Keratinocyte (primary cell): ENCODE results near the gene INS. TPM values are rescaled to one million over a fixed set of nuclear protein-coding genes. Genes with fewer than 3 reads are reported as not detected.
"Not testable (repeated sequence)": the region's sequence is repeated elsewhere in the genome, so short reads cannot be mapped to it uniquely, and the experiment has no call there.

ENCODE experiments used
- DNase-seq: peaks from one replicate; pipeline ENCODE4 v3.0.0-alpha.2; 2011; ENCODE audit warnings: low read depth, missing footprints, low spot score
- FAIRE-seq: peaks from 2 replicates; lab custom pipeline; 2011; peaks lifted over from hg19 to GRCh38; lab: Jason Lieb, UNC
- H2AFZ ChIP-seq: 2 replicates; pipeline ENCODE4 v1.6.0; 2012; ENCODE audit warnings: low read length, control low read depth, inconsistent platforms; ENCODE audit not compliant: control insufficient read depth
- H3K27ac ChIP-seq: 2 replicates; pipeline ENCODE4 v1.5.1; 2011; ENCODE audit warnings: low read length; ENCODE audit not compliant: control insufficient read depth, insufficient read depth
- H3K27me3 ChIP-seq: 3 replicates; pipeline ENCODE4 v1.6.0; 2011; ENCODE audit warnings: low read length; ENCODE audit not compliant: control insufficient read depth, insufficient read depth; ENCODE audit errors: extremely low read depth
- H3K36me3 ChIP-seq, 2 experiments: 2 replicates in 1 of 2; 3 replicates in 1 of 2; pipeline ENCODE4 v1.5.1; 2011; ENCODE audit warnings: low read length in 2 of 2, mild to moderate bottlenecking in 1 of 2; ENCODE audit not compliant: control insufficient read depth in 2 of 2, insufficient read depth in 2 of 2; ENCODE audit errors: extremely low read depth in 1 of 2
- H3K4me1 ChIP-seq: 3 replicates; pipeline ENCODE4 v1.5.1; 2011; ENCODE audit warnings: low read length; ENCODE audit not compliant: control insufficient read depth, insufficient read depth; ENCODE audit errors: extremely low read depth
- H3K4me2 ChIP-seq: 3 replicates; pipeline ENCODE4 v1.6.0; 2011; ENCODE audit warnings: low read depth, low read length; ENCODE audit not compliant: control insufficient read depth, insufficient read depth; ENCODE audit errors: extremely low read depth
- H3K4me3 ChIP-seq, 3 experiments: fragments of 200-600 bp in 1 of 3; sonication (generic) in 1 of 3; 2 replicates in 2 of 3; 3 replicates in 1 of 3; pipeline ENCODE4 v1.5.1; 2011 to 2016; ENCODE audit warnings: low read length in 3 of 3, mild to moderate bottlenecking in 3 of 3, control low read depth in 2 of 3, inconsistent platforms in 1 of 3, low read depth in 1 of 3, mixed read lengths in 1 of 3, mixed run types in 1 of 3, moderate library complexity in 1 of 3; ENCODE audit not compliant: control insufficient read depth in 2 of 3, insufficient read depth in 2 of 3; ENCODE audit errors: extremely low read depth in 1 of 3
- H3K79me2 ChIP-seq: 2 replicates; pipeline ENCODE4 v1.6.0; 2012; ENCODE audit warnings: low read length; ENCODE audit not compliant: control insufficient read depth, insufficient read depth
- H3K9ac ChIP-seq: 3 replicates; pipeline ENCODE4 v1.6.0; 2011; ENCODE audit warnings: low read length; ENCODE audit not compliant: control insufficient read depth, insufficient read depth; ENCODE audit errors: extremely low read depth
- H3K9me1 ChIP-seq: 3 replicates; pipeline ENCODE4 v1.6.0; 2011; ENCODE audit warnings: low read length; ENCODE audit not compliant: control insufficient read depth, insufficient read depth; ENCODE audit errors: extremely low read depth
- H3K9me3 ChIP-seq: 2 replicates; pipeline ENCODE4 v1.5.1; 2012; ENCODE audit warnings: low read depth, low read length; ENCODE audit not compliant: control insufficient read depth
- H4K20me1 ChIP-seq: 3 replicates; pipeline ENCODE4 v1.6.0; 2011; ENCODE audit warnings: low read length; ENCODE audit not compliant: control insufficient read depth, insufficient read depth; ENCODE audit errors: extremely low read depth
- EZH2 ChIP-seq: IDR thresholded peaks from one replicate; pipeline ENCODE4 v1.6.1; 2012; ENCODE audit warnings: inconsistent platforms, mild to moderate bottlenecking, low read length, moderate library complexity
- dilution Hi-C: fragments of 300-500 bp; cut with MboI; formaldehyde crosslinking; loops from one replicate; pipeline ENCODE4 v1.7.0; 2020; ENCODE audit warnings: low sequenced_read_pairs; ENCODE audit not compliant: extremely low pct_ligation_motif_present
- polyA plus RNA-seq, 5 experiments: library from polyadenylated mRNA; depleted of rRNA in 3 of 5; stranded (reverse) in 3 of 5; stranded (forward) in 1 of 5; unstranded in 1 of 5; fragments of >200 nt; gene quantifications; 1 replicate in 1 of 5; 2 replicates in 3 of 5; 3 replicates in 1 of 5; pipeline versions ENCODE4 v1.2.1 to v1.2.3, GENCODE V29; 2011 to 2012; ENCODE audit warnings: missing spikeins in 2 of 5, low read depth in 1 of 5, low replicate concordance in 1 of 5
- TF ChIP-seq, protein P1 (sequence below), 3 experiments: IDR thresholded peaks in 1 of 3; conservative IDR thresholded peaks in 1 of 3; optimal IDR thresholded peaks in 1 of 3; 2 replicates in 2 of 3; 3 replicates in 1 of 3; pipeline versions ENCODE3 to v1.5.1; 2011; ENCODE audit warnings: low read length in 3 of 3, mild to moderate bottlenecking in 3 of 3, moderate library complexity in 2 of 3, control low read depth in 1 of 3, inconsistent platforms in 1 of 3; ENCODE audit not compliant: insufficient read depth in 2 of 3; ENCODE audit errors: extremely low read depth in 1 of 3

The INS gene
- polyA plus RNA-seq, 1 donor (not counting 4 experiments of a cell fraction or from before 2014, with no cell fraction given): not detected

DNA sequence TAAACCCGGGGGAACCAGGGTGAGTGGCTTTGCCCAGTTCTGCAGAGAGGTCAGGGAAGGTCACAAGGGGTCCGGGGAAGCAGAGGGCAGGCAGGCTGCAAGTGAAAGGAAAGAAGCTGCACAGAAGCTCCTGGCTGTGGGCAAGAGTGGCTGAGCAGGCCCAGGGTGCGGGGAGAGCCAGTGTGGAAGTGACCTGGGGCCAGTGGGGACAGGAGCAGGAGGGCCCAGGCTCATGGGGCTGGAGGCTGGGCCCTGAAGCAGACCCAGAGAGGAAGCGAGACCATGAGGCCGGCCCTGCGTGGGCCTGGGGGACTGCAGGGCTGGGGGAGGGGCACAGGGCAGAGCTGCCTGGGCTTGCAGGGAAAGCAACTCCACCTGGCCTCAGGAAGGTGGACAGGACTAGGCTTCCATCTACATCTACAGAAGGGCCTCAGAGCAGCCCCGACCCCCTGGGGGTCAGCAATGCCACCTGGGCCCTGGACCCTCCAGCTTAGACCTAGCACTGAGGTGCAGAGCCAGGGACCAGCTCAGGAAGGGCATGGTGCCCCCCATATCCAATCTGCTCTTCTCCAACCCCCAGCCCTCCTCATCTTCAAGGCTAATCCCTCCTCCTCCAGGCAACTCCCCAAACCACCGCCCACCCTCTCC lies 33.4 kb downstream of the INS start:
- Histone ChIP-seq H3K4me2 (no peak overlapping the region), H3K4me1 (no peaks in the 10 kb centered on the region), H3K9me3 (no peaks in the 10 kb centered on the region), H3K27me3 (peaks cover 24% of the 10 kb centered on the region), H4K20me1 (no peaks in the 10 kb centered on the region), H3K27ac (no peak overlapping the region), H3K4me3 (no peak overlapping the region), H2AFZ (no peak overlapping the region), H3K9ac (no peak overlapping the region), H3K79me2 (no peaks in the 10 kb centered on the region), H3K36me3 (no peaks in the 10 kb centered on the region), H3K9me1 (no peaks in the 10 kb centered on the region)
- dilution Hi-C loops: no loop called here
- FAIRE-seq (no peak), DNase-seq (no peak)
- no peak for TF ChIP-seq EZH2
- TF ChIP-seq, protein P1, sequence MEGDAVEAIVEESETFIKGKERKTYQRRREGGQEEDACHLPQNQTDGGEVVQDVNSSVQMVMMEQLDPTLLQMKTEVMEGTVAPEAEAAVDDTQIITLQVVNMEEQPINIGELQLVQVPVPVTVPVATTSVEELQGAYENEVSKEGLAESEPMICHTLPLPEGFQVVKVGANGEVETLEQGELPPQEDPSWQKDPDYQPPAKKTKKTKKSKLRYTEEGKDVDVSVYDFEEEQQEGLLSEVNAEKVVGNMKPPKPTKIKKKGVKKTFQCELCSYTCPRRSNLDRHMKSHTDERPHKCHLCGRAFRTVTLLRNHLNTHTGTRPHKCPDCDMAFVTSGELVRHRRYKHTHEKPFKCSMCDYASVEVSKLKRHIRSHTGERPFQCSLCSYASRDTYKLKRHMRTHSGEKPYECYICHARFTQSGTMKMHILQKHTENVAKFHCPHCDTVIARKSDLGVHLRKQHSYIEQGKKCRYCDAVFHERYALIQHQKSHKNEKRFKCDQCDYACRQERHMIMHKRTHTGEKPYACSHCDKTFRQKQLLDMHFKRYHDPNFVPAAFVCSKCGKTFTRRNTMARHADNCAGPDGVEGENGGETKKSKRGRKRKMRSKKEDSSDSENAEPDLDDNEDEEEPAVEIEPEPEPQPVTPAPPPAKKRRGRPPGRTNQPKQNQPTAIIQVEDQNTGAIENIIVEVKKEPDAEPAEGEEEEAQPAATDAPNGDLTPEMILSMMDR (optimal IDR thresholded peaks at IDR 0.05 in 1 of 3, IDR thresholded peaks at IDR 0.05 in 1 of 3, conservative IDR thresholded peaks at IDR 0.05 in 1 of 3; ENCODE audit: extremely low read depth in 1 of 3, insufficient read depth in 2 of 3, low read length in 3 of 3): no peak

DNA sequence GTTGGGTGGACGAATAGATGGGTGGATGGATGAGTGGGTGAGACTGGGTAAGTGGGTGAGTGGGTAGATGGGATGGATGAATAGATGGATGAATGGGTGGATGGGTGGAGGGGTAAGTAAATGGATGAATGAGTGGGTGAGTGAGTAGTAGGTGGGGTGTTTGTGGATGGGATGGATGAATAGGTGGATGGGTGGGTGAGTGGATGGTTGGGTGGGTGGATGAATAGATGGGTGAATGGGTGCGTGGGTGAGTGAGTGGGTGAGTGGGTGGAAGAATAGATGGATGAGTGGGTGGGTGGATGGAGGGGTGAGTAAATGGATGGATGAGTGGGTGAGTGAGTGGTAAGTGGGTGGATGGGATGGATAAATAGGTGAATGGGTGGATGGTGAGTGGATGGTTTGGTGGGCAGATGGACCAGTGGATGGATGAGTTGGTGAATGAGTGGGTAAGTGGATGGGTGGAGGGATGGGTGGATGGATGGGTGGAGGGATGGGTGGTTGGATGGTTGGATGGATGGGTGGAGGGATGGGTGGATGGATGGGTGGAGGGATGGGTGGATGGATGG lies 34.4 kb downstream of the INS start:
- Histone ChIP-seq H3K9ac (no peak overlapping the region), H3K79me2 (no peaks in the 10 kb centered on the region), H3K36me3 (no peaks in the 10 kb centered on the region), H3K4me2 (no peak overlapping the region), H3K4me1 (no peaks in the 10 kb centered on the region), H3K4me3 (no peak overlapping the region), H3K9me1 (no peaks in the 10 kb centered on the region), H3K27me3 (peaks cover 26% of the 10 kb centered on the region), H2AFZ (no peak overlapping the region), H3K9me3 (no peaks in the 10 kb centered on the region), H4K20me1 (no peaks in the 10 kb centered on the region), H3K27ac (no peak overlapping the region)
- FAIRE-seq (no peak), DNase-seq (no peak)
- TF ChIP-seq EZH2: no peak
- TF ChIP-seq, protein P1 (optimal IDR thresholded peaks at IDR 0.05 in 1 of 3, IDR thresholded peaks at IDR 0.05 in 1 of 3, conservative IDR thresholded peaks at IDR 0.05 in 1 of 3; ENCODE audit: extremely low read depth in 1 of 3, insufficient read depth in 2 of 3, low read length in 3 of 3): no peak
- dilution Hi-C loops: no loop called here

DNA sequence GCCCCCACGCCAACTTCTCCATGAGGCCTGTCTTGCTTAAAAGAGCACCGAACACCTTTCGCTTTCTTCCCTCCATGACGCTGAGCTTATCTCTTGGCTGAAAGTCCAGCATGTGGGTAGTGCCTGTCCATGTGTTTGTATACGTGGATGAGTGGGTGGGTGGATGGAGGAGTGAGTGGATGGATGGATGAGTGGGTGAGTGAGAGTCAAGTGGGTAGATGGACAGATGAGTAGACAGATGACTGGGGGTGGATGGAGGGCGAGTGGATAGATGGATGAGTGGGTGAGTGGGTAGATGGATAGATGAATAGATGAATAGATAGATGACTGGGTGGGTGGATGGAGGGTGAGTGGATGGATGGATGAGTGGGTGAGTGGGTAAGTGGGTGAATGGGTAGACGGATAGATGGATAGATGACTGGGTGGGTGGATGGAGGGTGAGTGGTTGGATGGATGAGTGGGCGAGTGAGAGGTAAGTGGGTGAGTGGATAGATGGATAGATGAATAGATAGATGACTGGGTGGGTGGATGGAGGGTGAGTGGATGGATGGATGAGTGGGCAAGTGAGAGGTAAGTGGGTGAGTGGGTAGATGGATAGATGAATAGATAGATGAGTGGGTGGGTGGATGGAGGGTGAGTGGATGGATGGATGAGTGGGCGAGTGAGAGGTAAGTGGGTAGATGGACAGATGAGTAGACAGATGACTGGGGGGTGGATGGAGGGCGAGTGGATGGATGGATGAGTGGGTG lies 36.1 kb downstream of the INS start:
- H3K9me3 ChIP-seq, H3K4me1 ChIP-seq, H2AFZ ChIP-seq, DNase-seq, FAIRE-seq, H3K9ac ChIP-seq, H3K9me1 ChIP-seq, H3K4me2 ChIP-seq, dilution Hi-C loops, H4K20me1 ChIP-seq, H3K4me3 ChIP-seq, H3K79me2 ChIP-seq, H3K27ac ChIP-seq, H3K36me3 ChIP-seq: not testable (repeated sequence)
- H3K27me3 ChIP-seq: peaks cover 34% of the 10 kb centered on the region
